NCI-H146 (cell line): ENCODE data around the gene ATP2C2.
"Not testable (repeated sequence)": the region's sequence is repeated elsewhere in the genome, so short reads cannot be mapped to it uniquely, and the experiment has no call there.

Experiments used
- DNase-seq: peaks from one replicate; lab custom pipeline; 2025; lab: John Stamatoyannopoulos, UW

The ATP2C2 gene

DNA sequence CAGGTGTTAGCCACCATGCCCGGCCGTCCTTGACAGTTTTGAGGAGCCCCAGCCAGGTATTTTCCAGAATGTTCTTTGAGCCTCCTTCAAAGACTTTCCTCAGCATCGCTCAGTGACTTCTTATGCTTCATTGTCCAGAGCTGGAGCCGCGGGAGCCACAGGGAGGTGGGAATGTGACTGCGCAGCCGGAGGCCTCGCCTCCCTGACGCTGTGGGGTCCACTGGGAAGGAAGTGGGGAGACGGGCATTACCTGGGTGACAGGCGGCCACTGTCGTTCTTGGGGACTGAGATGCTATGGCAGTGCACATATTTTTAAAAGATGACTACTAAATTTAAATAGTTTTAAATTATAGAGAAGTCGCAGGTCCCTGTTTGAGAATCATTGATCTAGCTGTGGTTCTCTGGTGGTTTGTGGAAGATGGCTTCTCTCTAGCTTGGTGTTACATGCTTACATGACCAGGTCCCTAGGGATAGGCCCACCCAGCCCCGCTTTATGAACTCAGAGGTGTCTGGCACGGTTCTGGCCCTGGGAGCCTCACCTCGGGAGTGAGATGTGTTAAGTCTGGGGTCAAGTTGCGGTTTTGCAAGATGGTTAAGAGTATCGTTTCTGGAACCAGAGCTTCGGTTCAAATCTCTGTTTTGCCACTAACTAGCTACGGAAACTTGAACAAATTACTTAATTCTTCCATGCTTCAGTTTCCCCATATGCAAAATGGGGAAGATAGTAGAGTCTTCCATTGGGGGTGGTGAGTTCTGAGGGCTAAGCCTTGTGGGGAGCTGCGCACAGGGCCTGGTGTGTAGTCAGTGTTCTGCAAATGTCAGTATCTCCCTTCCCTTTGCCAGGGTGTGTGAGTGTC is 53.0 kb downstream of the ATP2C2 start:
- DNase-seq: no peak

DNA sequence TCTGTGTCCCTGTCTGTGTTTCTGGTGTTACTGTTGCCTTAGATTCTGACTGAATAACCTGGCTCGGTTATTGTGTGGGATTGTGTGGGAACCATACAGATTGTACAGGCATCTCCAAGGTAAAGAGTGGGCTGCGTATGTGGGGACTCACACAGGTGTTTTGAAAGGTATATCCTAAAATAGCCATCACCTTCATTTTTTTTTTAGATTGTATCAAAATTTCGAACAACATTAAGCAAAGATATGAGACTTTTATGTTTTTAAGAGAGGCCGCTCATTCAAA is 53.5 kb downstream of the ATP2C2 start:
- no peak for DNase-seq

DNA sequence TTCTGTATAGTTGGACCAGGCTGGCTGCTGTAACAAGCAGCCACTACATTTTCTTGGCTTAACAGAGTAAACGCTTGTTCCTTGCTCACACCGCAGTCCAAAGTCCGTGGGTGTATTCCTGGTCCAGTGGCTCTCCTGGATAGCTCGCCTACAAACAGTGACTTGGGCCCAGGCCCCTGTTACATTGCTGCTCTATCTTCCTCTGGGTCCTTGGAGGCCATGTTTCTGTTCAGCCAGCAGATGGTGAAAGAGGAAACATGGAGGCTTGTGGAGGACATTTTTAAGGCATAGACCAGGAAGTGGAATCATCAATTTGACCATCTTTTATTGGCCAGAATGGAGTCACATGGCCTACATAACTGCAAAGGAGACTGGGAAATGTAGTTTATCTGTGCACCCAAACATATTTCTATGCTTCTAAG is 55.1 kb downstream of the ATP2C2 start:
- no peak for DNase-seq

DNA sequence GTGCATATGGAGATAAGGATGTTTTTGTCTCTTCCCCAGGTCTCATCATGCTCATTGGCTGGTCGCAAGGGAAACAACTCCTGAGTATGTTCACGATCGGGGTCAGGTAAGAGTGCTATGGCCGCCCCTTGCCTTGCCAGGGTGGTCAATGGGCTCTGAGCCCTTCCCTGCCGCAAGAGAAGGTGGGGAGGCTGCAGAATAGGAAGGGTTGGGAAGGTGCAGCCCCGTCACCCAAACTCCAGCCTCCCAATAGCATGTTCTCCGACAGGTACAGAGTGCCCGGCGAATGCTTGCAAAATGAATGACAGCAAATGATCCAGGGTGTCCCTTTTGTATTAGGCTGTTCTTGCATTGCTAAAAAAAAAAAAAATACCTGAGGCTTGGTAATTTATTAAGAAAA is 57.4 kb downstream of the ATP2C2 start:
- DNase-seq: no peak

DNA sequence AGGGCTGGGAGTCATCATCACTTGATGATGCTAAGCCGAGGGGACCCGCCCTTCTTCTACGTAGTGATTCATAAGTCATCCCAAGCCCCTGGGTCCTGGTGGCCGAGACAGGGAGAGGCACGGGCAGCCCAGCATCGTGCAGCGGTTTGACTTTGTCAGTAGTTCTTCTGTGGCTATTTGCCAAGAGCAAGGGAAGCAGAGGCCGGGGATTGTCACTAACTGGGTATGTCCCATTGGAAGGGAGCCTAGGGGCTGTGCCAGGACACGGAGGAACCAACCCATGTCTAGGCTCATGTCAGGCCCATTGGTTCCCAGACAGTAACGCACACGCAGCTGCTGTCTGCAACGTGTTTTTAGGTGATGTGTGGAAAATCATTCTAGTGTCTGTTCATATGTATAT is 58.5 kb downstream of the ATP2C2 start:
- no peak for DNase-seq

DNA sequence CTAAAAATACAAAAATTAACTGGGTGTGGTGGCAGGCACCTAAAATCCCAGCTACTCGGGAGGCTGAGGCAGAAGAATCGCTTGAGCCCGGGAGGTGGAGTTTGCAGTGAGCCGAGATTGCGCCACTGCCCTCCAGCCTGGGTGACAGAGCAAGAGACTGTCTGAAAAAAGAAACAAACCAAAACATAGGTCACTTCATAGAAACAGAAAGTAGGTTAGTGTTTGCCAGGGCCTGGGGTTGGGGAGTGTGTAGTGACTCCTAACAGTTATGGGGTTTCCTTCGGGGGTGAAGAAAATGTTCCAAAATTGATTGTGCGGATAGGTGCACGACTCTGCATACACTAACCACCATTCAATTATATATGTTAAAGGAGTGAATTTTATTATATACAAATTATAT is 59.2 kb downstream of the ATP2C2 start:
- no peak for DNase-seq

DNA sequence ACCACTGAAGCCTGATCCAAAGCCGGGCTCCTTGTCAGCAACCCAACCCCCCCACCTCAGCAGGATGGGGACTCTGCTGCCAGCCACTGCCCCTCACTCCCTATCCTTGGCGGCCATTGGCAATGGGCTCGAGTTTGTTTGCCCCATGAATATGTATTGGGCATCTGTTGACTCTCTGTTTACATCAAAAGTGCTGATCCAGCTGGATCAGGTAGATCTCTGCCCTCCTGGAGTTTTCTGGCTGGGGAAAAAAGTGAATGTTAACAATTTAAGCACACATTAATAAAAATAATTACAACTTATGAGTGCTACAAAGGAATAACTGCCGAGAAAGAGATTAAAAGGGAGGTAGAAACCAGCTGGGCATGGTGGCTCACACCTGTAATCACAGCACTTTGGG is 62.5 kb downstream of the ATP2C2 start:
- no peak for DNase-seq

DNA sequence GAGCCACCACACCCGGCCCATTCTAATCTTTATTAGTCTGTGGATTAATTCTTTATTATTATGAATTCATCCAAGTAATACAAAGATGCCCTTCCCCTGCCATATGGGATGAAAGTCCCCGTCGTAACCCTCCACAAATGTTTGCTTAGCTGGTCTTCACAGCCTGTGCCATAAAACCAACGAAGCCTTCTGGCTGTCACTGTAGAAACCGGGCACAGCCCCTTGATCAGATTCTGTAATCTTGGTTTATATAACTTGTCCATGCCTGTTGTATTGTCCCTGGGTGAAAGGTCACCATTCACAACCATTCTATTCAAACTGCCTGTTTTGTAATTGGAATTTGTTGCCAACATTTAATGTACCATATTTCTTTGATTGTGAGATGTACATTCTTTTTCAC is 66.5 kb downstream of the ATP2C2 start:
- DNase-seq: peak; percentile 47

DNA sequence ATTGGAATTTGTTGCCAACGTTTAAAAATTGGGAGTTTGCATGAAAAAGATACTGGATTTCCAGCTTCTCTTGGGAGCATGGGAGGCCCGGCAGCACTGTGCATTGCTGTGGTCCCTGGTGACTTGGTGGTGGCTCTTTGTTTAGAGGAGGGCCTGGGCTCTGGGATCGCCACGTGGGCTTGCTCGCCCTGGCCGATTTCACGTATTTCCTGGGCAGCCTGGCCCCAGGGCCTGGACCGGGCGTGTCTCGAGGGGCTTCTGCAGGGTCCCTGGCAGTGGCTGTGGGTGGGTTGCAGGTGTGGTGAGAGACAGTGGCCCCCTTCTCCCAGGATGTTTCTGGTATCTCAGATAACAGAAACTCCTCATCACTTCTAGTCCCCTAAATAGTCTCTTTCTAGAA is 67.9 kb downstream of the ATP2C2 start:
- no peak for DNase-seq

DNA sequence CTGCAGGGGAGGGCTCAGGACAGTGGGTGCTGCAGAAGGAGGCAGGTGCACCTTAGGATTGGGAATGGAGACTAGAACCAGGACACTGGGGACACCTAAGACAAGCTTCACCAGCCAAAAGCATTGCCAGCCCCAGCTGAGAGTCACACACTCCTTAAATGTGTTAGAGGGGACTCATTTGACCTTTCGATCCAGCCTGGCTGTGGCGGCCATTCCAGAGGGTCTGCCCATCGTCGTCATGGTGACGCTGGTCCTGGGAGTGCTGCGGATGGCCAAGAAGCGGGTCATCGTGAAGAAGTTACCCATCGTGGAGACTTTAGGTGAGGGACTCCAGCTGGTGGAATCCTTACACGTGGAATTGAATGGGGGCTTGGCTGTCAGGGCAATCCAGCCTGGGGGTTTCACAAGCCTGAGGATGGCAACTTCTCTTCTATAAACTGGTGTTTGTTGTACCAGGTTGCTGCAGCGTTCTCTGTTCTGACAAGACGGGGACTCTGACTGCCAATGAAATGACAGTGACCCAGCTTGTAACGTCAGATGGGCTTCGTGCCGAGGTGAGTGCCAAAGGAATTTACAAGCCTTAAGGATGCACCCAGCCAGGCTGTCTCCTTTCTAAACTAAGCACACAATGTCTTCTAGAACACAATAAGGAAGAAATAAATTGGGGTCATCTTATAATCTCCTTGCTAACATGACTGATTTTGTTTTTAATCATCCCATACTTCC is 70.8 kb downstream of the ATP2C2 start:
- DNase-seq: no peak

DNA sequence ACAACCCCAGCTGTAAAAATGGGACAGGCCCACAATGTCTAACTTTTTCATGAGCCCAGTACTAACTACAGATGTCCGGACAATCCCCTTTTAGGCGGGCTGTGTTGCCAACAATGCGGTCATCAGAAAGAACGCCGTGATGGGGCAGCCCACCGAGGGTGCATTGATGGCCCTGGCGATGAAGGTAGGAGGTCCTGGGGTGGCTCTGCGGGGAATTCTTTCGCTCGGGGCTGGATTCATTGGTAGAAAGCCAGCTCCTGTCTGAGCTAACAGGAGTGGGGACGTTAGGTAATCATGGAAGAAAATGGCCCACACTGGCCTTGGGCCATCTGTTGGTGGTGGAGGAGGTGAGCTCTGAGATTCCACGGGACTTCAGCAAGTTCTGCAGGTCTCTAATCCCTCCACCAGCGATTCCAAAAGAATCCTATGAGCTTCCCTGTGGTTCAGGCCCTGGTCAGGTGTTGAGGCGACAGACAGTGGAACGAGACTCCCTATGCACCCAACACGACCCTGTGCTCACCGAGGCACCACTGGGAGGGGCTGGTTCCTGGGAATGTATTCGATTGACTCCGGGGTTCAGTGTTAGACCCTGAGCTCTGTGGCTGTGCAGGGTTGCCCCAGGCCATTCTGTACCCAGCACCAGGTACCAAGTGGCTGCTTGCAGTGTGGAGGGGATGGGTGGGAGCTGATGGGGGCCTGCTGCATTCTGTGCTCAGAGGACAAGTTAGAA is 74.2 kb downstream of the ATP2C2 start:
- no peak for DNase-seq

DNA sequence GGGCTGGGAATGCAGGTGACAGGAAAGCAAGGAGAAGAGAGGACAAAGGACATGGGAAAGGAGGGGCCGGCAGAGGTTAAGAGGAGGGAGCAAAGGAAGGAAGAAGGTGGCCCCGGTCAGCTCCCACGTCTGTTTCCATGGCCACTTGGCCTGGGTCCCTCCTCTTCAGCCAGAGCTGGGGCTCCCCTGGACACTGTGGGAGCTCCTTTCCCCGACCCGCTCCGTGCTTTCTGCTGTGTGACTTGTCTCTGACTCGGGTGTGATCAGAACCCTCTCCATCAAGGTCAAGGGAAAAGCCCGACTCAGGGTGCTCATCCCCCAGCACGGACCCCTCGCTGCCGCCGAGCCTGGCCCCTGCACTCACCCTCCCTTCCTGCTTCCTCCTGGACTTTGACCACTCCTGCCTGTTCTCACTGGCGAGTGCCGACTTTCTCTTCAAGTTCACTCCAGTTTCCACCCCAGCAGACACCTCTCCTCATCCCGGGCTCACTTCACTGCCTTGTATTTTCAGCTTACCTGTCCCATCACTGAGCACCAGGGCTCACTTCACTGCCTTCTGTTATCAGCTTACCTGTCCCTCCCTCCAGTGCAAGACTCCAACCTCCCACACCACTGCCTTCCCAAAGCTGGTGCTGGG is 74.9 kb downstream of the ATP2C2 start:
- no peak for DNase-seq

DNA sequence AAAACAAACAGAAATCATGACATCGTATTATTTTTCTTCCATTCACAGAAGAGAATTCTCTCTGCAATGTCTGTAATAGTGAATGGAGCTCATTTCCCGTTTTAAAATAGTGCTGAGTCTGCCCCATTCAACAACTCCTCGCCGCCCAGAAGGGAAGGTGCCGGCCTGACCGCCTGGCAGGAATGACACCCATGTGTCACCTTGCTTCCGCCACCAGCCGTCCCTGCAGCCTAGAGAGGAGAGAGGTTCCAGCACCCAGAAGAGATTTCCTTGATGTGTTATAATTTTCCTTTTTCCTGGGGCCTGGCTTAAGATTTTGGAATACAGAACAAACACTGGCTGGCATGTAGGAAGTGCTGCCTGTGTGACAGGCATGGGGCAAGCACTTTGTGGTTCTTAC is 76.1 kb downstream of the ATP2C2 start:
- DNase-seq: no peak

DNA sequence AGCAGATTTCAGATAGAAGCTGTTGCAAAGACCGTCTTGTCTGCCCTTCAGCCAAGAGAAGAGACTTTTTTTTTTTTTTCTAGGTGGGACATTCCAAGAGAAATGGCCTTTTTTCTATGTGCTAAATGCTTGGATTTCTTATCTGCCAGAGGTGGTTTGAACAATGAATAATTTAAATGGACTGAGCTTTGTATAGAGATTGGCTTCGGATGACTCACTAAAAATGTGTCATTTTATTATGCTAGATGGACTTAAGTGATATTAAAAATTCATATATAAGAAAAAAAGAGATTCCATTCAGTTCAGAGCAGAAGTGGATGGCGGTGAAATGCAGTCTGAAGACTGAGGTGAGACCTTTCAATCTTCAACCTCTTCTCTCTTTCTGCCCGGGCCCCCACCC is 77.7 kb downstream of the ATP2C2 start:
- no peak for DNase-seq

DNA sequence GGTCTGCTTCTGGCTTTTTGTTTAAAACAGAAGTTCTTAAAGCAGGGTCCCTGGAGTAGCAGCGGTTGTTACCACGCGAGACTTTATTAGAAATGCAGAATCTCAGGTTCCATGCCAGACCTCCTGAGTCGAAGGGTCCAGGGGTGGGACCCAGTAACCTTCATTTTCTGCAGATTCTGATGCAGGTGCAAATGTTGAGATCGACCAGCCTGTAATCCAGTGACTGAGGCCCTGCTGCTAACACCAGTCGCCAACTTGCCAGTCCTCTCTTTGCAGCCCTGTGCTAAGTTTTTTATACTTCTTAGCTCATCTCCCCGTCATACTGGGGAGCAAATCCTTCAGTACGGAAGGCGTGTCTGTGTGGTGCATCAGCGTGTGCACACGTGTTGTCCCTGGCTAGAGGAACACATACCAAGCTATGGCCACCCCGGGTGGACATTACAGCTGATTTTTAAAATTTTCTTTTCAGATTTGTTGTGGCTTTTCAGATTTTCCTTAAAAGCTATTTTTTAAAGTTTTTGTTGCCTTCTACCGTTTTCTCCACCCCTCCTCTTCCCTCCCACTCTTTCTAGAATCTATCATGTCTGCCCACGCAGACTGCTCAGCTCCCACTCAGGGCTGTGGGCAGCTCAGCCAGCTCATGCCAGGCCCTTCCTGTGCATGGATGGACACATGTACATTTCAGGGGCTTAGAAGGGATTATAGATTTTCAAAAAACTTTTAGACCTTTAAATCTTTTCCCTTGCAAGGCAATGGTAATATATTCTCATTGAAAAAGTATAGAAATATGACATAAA is 78.5 kb downstream of the ATP2C2 start:
- no peak for DNase-seq

DNA sequence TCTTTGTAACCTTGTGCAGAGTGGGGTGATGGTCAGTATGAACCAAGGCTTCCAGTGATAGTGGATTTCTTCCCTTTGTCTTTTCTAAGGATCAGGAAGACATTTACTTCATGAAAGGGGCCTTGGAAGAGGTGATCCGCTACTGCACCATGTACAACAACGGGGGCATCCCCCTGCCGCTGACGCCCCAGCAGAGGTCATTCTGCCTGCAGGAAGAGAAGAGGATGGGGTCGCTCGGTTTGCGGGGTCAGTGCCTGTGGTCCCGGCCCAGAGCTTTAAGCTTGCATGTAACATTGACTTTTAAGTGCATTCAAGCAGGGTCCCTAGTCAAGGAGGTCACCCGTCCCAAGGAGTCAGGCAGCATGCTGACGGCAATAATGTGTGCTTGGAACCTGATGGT is 80.1 kb downstream of the ATP2C2 start:
- DNase-seq: no peak

DNA sequence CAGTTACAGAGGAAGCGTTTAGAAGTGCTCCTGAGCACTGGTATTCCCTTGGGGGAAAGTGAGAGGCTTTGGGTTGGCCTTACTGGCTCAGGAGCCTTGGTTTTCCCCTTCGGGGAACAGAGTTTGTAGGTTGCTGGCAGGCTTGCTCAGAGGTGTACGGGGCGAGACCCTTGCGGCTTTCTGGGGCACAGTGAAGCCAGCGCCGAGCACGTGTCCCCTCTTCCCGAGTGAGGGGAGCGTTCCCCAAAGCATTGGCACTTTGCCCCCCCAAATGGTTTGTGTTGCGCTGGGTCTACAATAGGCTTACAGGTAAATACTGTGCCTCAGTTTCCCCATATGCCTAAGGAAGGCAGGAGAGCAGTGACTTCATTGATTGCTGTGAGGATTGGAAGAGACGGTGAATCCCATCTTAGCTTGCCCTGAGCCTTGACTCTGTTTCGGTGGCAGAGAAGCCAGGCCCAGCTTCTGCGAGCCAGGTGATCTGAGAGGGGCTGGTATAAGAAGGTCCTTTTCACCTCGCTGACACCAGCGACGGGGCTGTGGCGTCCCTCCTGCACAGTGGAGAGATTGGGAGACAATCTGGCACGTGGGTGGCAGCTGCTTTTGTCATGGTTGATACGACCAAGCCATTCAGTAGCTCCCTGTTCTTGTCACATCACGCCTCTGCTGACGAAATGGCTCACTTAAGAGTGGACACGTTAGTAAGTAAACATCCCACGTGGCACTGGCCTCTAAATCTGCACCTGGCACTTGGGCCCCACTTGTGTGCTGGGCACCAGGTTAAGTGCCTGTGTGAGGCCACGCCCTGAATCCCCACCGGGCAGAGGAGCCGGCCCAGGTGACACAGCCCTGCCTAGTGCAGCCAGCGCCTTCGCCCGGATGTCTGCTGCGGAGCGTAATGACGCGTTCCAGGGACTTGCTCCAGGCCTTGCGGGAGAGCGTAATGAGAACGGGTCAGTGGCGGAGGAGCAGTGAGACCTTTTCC is 81.1 kb downstream of the ATP2C2 start:
- peak; percentile 69 for DNase-seq

DNA sequence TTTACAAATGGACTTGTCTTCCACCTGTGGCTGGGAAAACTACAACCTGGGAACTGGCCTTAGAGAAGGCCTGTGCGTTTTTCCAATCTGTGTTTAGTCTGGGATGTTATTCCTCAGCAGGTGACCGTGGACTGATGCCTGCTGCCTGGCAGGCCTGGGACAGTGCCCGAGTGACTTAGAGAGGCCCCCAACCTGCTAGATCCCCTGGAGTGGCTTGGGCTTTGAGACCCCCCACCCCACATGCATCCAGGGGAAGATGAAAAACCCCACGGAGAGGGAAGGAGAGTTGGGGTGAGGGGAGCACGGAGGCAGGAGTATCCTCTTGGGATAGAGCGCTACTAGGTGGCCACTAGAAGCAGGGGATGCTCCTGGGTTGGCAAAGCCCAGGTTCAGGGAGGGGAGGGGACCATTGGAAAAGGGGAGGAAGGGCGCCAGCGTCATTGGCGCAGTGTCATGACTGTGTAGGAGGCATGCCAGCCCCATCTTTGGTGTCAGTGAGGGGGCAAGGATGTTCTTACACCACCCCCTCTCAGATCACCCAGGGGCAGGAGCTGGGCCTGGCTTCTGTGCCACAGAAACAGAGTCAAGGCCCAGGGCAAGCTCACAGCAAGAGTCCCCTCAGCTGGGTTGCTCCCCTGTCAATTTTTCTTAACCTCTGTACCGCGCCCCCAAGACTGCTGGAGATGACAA is 82.0 kb downstream of the ATP2C2 start:
- no peak for DNase-seq

DNA sequence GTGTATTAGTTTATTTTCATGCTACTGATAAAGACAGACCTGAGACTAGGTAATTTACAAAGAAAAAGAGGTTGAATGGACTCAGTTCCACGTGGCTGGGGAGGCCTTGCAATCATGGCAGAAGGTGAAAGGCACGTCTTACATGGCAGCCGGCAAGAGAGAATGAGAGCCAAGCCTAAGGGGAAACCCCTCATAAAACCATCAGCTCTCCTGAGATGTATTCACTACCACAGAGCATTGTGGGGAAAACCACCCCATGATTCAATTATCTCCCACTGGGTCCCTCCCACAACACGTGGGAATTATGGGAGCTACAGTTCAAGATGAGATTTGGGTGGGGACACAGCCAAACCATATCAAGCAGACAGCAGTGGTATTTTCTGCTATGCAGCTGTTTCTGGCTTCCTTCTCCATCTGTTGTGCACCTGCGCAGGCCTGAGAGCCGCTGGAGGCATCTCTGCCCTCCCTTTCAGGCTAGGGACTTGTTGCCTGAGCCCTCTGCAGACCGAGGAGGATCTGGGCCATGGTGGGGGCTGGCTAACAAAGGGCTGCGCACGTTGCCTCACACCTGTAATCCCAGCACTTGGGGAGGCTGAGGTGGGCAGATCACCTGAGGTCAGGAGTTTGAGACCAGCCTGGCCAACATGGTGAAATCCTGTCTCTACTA is 82.8 kb downstream of the ATP2C2 start:
- DNase-seq: not testable (repeated sequence)
